Hepatocyte (in vitro differentiated cells): ENCODE data around the gene ID1.

ENCODE experiments used
- EZH2 ChIP-seq: fragments of 200-600 bp; sonication (generic); IDR thresholded peaks from 2 replicates; pipeline ENCODE4 v1.6.1; 2016; ENCODE audit warnings: antibody characterized with exemption, mild to moderate bottlenecking, borderline replicate concordance
- EZH2phosphoT487 ChIP-seq: fragments of 200-600 bp; sonication (generic); IDR thresholded peaks from one replicate; pipeline ENCODE4 v1.6.1; 2018; ENCODE audit warnings: antibody characterized with exemption, mild to moderate bottlenecking, low read depth, moderate library complexity; ENCODE audit not compliant: unreplicated experiment, severe bottlenecking
- TF ChIP-seq, protein P1 (sequence below): fragments of 200-600 bp; sonication (generic); IDR thresholded peaks from 2 replicates; pipeline ENCODE4 v1.5.1; 2016; ENCODE audit warnings: antibody characterized with exemption, mild to moderate bottlenecking; ENCODE audit not compliant: poor library complexity

DNA sequence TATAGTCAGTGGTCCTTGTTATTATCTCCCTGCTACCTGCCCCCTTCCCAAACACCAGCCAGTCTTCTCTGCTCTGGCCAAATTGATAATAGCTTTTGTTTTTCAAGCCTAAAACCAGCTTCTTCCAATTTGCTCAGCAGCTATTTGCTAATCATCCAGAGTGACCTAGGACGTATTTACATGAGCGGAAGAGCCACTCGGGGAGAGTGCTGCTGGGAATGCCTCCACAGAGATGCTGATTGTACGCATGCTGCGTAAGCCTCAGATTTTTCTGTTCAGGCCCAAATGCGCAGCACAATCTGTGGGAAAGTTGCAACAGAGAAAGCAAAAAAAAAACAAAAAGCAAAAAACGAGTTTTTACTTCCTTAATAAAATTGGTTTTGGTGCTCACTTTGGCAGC lies 24.4 kb upstream of the ID1 start:
- TF ChIP-seq EZH2: no peak
- TF ChIP-seq, protein P1, sequence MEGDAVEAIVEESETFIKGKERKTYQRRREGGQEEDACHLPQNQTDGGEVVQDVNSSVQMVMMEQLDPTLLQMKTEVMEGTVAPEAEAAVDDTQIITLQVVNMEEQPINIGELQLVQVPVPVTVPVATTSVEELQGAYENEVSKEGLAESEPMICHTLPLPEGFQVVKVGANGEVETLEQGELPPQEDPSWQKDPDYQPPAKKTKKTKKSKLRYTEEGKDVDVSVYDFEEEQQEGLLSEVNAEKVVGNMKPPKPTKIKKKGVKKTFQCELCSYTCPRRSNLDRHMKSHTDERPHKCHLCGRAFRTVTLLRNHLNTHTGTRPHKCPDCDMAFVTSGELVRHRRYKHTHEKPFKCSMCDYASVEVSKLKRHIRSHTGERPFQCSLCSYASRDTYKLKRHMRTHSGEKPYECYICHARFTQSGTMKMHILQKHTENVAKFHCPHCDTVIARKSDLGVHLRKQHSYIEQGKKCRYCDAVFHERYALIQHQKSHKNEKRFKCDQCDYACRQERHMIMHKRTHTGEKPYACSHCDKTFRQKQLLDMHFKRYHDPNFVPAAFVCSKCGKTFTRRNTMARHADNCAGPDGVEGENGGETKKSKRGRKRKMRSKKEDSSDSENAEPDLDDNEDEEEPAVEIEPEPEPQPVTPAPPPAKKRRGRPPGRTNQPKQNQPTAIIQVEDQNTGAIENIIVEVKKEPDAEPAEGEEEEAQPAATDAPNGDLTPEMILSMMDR: no peak
- TF ChIP-seq EZH2phosphoT487: no peak
